IPS-15b (cell line): ENCODE results near the gene PRSS8.
"Not testable (repeated sequence)": the region's sequence is repeated elsewhere in the genome, so short reads cannot be mapped to it uniquely, and the experiment has no call there.

Experiments
- H3K27me3 ChIP-seq: one replicate; pipeline ENCODE4 v1.6.1; 2013; ENCODE audit warnings: low read length; ENCODE audit not compliant: control insufficient read depth, insufficient read depth
- H3K36me3 ChIP-seq: one replicate; pipeline ENCODE4 v1.6.1; 2013; ENCODE audit warnings: low read length; ENCODE audit not compliant: control insufficient read depth, insufficient read depth
- H3K4me1 ChIP-seq: one replicate; pipeline ENCODE4 v1.6.1; 2013; ENCODE audit warnings: mild to moderate bottlenecking, low read length; ENCODE audit not compliant: control insufficient read depth, insufficient read depth
- H3K4me3 ChIP-seq: one replicate; pipeline ENCODE4 v1.5.1; 2013; ENCODE audit warnings: low read depth, low read length
- H3K9ac ChIP-seq: one replicate; pipeline ENCODE4 v1.6.1; 2013; ENCODE audit warnings: low read depth, mild to moderate bottlenecking, low read length
- H3K9me3 ChIP-seq: one replicate; pipeline ENCODE4 v1.6.1; 2013; ENCODE audit warnings: mild to moderate bottlenecking, low read length; ENCODE audit not compliant: control insufficient read depth, insufficient read depth

PRSS8 gene

GRCh38 chr16:31143011-31143693 is 7.6 kb upstream of the PRSS8 start:
- H3K9ac ChIP-seq, result no peak overlapping the region
- H3K4me3 ChIP-seq, result peak overlapping the region; percentile 39
- peaks cover 35% of the 10 kb centered on the region for H3K27me3 ChIP-seq
- no peaks in the 10 kb centered on the region for H3K36me3 ChIP-seq
- peaks cover 15% of the 10 kb centered on the region for H3K4me1 ChIP-seq
- H3K9me3 ChIP-seq, result no peaks in the 10 kb centered on the region

GRCh38 chr16:31142109-31143010 is 6.8 kb upstream of the PRSS8 start:
- Histone ChIP-seq H3K36me3 (no peaks in the 10 kb centered on the region), H3K4me3 (peak overlapping the region; percentile 39), H3K9ac (peak overlapping the region; percentile 26), H3K9me3 (no peaks in the 10 kb centered on the region), H3K4me1 (peaks cover 11% of the 10 kb centered on the region), H3K27me3 (peaks cover 28% of the 10 kb centered on the region)

- Histone ChIP-seq H3K9ac (peak overlapping the region; percentile 26), H3K9me3 (no peaks in the 10 kb centered on the region), H3K4me3 (peak overlapping the region; percentile 36), H3K27me3 (peaks cover 20% of the 10 kb centered on the region), H3K4me1 (peaks cover 11% of the 10 kb centered on the region), H3K36me3 (no peaks in the 10 kb centered on the region)
Observed at GRCh38 chr16:31141489-31142108, 6.1 kb upstream of the PRSS8 start.

GRCh38 chr16:31141071-31141469 is 5.5 kb upstream of the PRSS8 start:
- not testable (repeated sequence) for H3K9me3 ChIP-seq, H3K36me3 ChIP-seq, H3K4me3 ChIP-seq, H3K9ac ChIP-seq
- Histone ChIP-seq H3K4me1 (peaks cover 11% of the 10 kb centered on the region), H3K27me3 (peaks cover 15% of the 10 kb centered on the region)

- H3K9ac ChIP-seq, result no peak overlapping the region
- H3K4me3 ChIP-seq, result no peak overlapping the region
- peaks cover 12% of the 10 kb centered on the region for H3K27me3 ChIP-seq
- H3K36me3 ChIP-seq, result no peaks in the 10 kb centered on the region
- no peaks in the 10 kb centered on the region for H3K9me3 ChIP-seq
- peaks cover 16% of the 10 kb centered on the region for H3K4me1 ChIP-seq
Observed at GRCh38 chr16:31138621-31139578, 3.4 kb upstream of the PRSS8 start.

GRCh38 chr16:31136822-31137499 is 1.4 kb upstream of the PRSS8 start:
- not testable (repeated sequence) for H3K27me3 ChIP-seq, H3K9me3 ChIP-seq, H3K4me3 ChIP-seq, H3K9ac ChIP-seq
- Histone ChIP-seq H3K4me1 (peaks cover 18% of the 10 kb centered on the region), H3K36me3 (peaks cover 14% of the 10 kb centered on the region)

- H3K4me1 ChIP-seq, result peaks cover 14% of the 10 kb centered on the region
- no peak overlapping the region for H3K4me3 ChIP-seq
- peaks cover 21% of the 10 kb centered on the region for H3K36me3 ChIP-seq
- no peaks in the 10 kb centered on the region for H3K9me3 ChIP-seq
- no peak overlapping the region for H3K9ac ChIP-seq
- H3K27me3 ChIP-seq, result no peaks in the 10 kb centered on the region
Observed at GRCh38 chr16:31136287-31136662, 748 bp upstream of the PRSS8 start.

- Histone ChIP-seq H3K4me3 (peak overlapping the region; percentile 79), H3K4me1 (peaks cover 14% of the 10 kb centered on the region)
Observed at GRCh38 chr16:31134625-31135534, 647 bp downstream of the PRSS8 start.

GRCh38 chr16:31134091-31134571 is 1.4 kb downstream of the PRSS8 start:
- peaks cover 11% of the 10 kb centered on the region for H3K4me1 ChIP-seq
- peak overlapping the region; percentile 77 for H3K9ac ChIP-seq
- H3K36me3 ChIP-seq, result peaks cover 35% of the 10 kb centered on the region
- peak overlapping the region; percentile 79 for H3K4me3 ChIP-seq
- no peaks in the 10 kb centered on the region for H3K9me3 ChIP-seq
- H3K27me3 ChIP-seq, result no peaks in the 10 kb centered on the region

More at GRCh38 chr16:31134625-31135534, 647 bp downstream of the PRSS8 start:
- Histone ChIP-seq H3K27me3 (no peaks in the 10 kb centered on the region), H3K36me3 (peaks cover 29% of the 10 kb centered on the region), H3K9me3 (no peaks in the 10 kb centered on the region), H3K9ac (peak overlapping the region; percentile 77)

GRCh38 chr16:31133046-31133501 is 2.5 kb downstream of the PRSS8 start:
- Histone ChIP-seq H3K9me3 (no peaks in the 10 kb centered on the region), H3K27me3 (no peaks in the 10 kb centered on the region), H3K4me1 (peaks cover 8% of the 10 kb centered on the region), H3K4me3 (no peak overlapping the region), H3K36me3 (peaks cover 39% of the 10 kb centered on the region), H3K9ac (no peak overlapping the region)
